ENCODE data around the gene IL20RB. TPM values are rescaled to one million over a fixed set of nuclear protein-coding genes. Genes with fewer than 3 reads are reported as not detected.

Gene IL20RB
- total and polyA plus RNA-seq, 9 donors, result 0.35 to 1.7 (median 0.60) TPM

DNA sequence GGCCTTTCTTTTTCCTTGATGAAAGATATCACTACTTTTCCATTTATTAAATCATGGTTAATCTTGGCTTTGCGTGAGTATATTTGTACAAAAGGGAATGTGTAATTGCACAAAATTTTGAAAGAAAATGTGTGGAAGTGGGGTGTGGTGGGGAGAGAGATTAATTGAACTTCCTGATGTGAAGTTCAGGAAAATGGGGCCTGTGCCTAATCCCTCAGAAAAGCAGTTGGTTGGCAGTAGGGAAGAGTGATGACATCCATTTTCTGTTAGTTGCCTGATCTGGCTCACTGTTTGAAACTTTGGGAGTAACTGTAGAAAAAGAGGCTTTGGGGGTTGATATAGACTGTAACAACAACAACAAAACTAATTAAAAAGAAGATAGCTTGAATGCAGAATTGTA, 10.8 kb upstream of the IL20RB start:
- no peaks in the 10 kb centered on the region for H3K9me3 ChIP-seq

DNA sequence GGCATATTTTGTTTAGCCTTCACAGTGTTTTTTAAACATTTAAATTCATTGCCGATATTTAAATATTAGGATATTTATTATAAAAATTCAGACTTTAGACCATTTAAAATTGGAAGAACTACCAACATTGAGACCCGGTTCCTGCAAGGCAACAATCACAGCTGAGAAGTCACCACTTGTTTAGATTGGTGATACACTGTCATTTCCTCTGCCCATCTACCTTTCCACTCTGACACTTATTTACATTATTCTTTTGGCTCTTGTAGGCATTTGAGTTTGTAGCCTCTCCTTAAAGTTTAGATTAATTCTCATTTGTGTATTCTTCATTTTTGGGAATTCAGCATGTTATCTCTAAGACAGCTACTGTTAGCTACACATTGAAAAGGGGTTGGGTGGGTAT, 10.3 kb upstream of the IL20RB start:
- H3K27ac ChIP-seq, result no peak overlapping the region
- H3K36me3 ChIP-seq, result no peaks in the 10 kb centered on the region
- TF ChIP-seq, protein P1, sequence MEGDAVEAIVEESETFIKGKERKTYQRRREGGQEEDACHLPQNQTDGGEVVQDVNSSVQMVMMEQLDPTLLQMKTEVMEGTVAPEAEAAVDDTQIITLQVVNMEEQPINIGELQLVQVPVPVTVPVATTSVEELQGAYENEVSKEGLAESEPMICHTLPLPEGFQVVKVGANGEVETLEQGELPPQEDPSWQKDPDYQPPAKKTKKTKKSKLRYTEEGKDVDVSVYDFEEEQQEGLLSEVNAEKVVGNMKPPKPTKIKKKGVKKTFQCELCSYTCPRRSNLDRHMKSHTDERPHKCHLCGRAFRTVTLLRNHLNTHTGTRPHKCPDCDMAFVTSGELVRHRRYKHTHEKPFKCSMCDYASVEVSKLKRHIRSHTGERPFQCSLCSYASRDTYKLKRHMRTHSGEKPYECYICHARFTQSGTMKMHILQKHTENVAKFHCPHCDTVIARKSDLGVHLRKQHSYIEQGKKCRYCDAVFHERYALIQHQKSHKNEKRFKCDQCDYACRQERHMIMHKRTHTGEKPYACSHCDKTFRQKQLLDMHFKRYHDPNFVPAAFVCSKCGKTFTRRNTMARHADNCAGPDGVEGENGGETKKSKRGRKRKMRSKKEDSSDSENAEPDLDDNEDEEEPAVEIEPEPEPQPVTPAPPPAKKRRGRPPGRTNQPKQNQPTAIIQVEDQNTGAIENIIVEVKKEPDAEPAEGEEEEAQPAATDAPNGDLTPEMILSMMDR (IDR thresholded peaks at IDR 0.05), result no peak
- TF ChIP-seq POLR2A (IDR thresholded peaks at IDR 0.05) (no peak), EP300 (IDR thresholded peaks at IDR 0.05) (no peak)
- peaks cover 2% of the 10 kb centered on the region for H3K4me1 ChIP-seq (ENCODE audit: insufficient read depth)
- H3K4me3 ChIP-seq, result no peak overlapping the region
- no peaks in the 10 kb centered on the region for H3K9me3 ChIP-seq
- H3K27me3 ChIP-seq, result no peaks in the 10 kb centered on the region
- WGBS, 3 donors, result 46 to 49% (median 46%) methylated on average over 2 of the region's 2 CpGs
- no peak for DNase-seq
- intact Hi-C loops (cut with DNase I), result no loop called here

More for the DNA sequence above, 10.8 kb upstream of the IL20RB start:
- TF ChIP-seq POLR2A (IDR thresholded peaks at IDR 0.05) (no peak), EP300 (IDR thresholded peaks at IDR 0.05) (no peak)
- TF ChIP-seq, protein P1 (IDR thresholded peaks at IDR 0.05), result no peak
- intact Hi-C loops (cut with DNase I), result no loop called here
- no peaks in the 10 kb centered on the region for H3K36me3 ChIP-seq
- peaks cover 2% of the 10 kb centered on the region for H3K4me1 ChIP-seq (ENCODE audit: insufficient read depth)
- no peak for DNase-seq
- 88 to 95% (median 92%) methylated on average over 1 of the region's 1 CpG for WGBS, 3 donors
- no peaks in the 10 kb centered on the region for H3K27me3 ChIP-seq
- H3K27ac ChIP-seq, result no peak overlapping the region
- H3K4me3 ChIP-seq, result no peak overlapping the region

DNA sequence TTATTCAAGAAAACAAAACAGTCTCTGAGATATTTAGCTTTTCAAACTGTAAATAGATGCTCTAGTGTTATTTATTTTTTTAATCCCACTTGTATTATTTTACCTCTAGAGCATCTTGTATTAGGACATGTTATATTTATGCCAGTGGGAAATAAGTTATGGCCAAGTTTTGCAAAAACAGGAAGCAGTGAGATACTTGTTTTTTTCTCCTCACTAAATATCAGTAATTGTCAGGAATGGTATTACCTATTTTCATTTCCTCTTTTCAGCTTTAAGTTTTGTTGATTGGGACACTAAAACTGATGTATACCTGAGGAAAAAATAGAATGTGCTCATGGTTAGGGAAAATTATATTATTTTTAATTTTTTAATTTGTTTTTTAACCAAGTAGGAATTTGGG, 8.6 kb upstream of the IL20RB start:
- intact Hi-C loops (cut with DNase I), result no loop called here
- H3K36me3 ChIP-seq, result no peaks in the 10 kb centered on the region
- peaks cover 1% of the 10 kb centered on the region for H3K4me1 ChIP-seq (ENCODE audit: insufficient read depth)
- no peak for DNase-seq
- TF ChIP-seq, protein P1 (IDR thresholded peaks at IDR 0.05), result no peak
- no peak for TF ChIP-seq EP300 (IDR thresholded peaks at IDR 0.05)
- no peaks in the 10 kb centered on the region for H3K27me3 ChIP-seq
- no peaks in the 10 kb centered on the region for H3K9me3 ChIP-seq
- no peak overlapping the region for H3K27ac ChIP-seq
- no peak overlapping the region for H3K4me3 ChIP-seq

DNA sequence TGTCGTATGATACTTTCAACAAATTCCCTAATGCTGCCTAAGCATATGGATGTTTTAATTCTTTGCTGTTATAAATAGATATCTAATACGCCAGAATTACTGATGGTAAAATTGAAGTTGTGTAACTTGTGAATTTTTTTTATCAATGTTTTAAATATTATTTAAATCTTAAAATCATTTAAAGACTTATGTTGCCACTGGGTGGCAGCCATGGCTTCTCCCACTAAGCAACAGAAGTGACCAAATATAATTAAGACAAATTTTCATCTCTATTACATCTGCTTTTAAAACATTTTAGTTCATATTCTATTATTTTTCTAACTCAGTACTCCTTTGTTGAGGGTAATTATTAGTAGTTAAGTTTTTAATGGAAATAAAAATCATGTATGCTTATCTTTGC, 8.1 kb upstream of the IL20RB start:
- Histone ChIP-seq H3K27me3 (no peaks in the 10 kb centered on the region), H3K4me1 (ENCODE audit: insufficient read depth) (peaks cover 1% of the 10 kb centered on the region), H3K27ac (no peak overlapping the region), H3K4me3 (no peak overlapping the region), H3K36me3 (no peaks in the 10 kb centered on the region), H3K9me3 (no peaks in the 10 kb centered on the region)
- intact Hi-C loops (cut with DNase I), result no loop called here
- WGBS, 3 donors, result 65 to 83% (median 76%) methylated on average over 2 of the region's 2 CpGs
- DNase-seq, result no peak
- no peak for TF ChIP-seq POLR2A (IDR thresholded peaks at IDR 0.05)

DNA sequence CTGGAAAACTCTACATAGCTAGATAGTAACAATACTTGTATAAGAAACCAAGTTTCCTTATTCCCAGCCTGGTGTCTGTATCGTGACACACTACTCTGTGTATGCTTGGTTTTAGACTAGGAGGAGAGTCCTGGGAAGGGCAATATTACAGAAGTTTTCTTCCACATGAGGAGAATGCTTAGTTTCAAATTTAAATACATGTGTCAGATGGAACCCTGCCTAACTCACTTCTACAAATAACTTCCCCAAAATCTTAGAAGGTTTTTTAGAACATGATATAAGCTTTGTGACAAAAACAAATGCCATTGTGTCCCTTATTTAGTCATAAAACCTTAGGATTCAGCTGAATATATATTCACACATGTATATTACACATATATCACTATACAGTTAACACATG, 7.2 kb upstream of the IL20RB start:
- Histone ChIP-seq H3K36me3 (no peaks in the 10 kb centered on the region), H3K4me3 (no peak overlapping the region), H3K27me3 (no peaks in the 10 kb centered on the region), H3K9me3 (no peaks in the 10 kb centered on the region), H3K4me1 (ENCODE audit: insufficient read depth) (peaks cover 1% of the 10 kb centered on the region), H3K27ac (no peak overlapping the region)
- no peak for DNase-seq
- TF ChIP-seq POLR2A (IDR thresholded peaks at IDR 0.05), result no peak
- TF ChIP-seq, protein P1 (IDR thresholded peaks at IDR 0.05), result no peak
- TF ChIP-seq EP300 (IDR thresholded peaks at IDR 0.05), result no peak
- 81 to 88% (median 85%) methylated on average over 1 of the region's 1 CpG for WGBS, 3 donors
- intact Hi-C loops (cut with DNase I), result no loop called here
